GM21737 (cell line): ENCODE measurements around the gene USP17L29.
"Not testable (repeated sequence)": the region's sequence is repeated elsewhere in the genome, so short reads cannot be mapped to it uniquely, and the experiment has no call there.

Experiments used
- ATAC-seq: cut with Tn5 transposase; IDR thresholded peaks from one replicate; pipeline ENCODE4 v1.9.1; 2021; ENCODE audit warnings: mild to moderate bottlenecking, moderate library complexity; ENCODE audit not compliant: unreplicated experiment

The USP17L29 gene, protein sequence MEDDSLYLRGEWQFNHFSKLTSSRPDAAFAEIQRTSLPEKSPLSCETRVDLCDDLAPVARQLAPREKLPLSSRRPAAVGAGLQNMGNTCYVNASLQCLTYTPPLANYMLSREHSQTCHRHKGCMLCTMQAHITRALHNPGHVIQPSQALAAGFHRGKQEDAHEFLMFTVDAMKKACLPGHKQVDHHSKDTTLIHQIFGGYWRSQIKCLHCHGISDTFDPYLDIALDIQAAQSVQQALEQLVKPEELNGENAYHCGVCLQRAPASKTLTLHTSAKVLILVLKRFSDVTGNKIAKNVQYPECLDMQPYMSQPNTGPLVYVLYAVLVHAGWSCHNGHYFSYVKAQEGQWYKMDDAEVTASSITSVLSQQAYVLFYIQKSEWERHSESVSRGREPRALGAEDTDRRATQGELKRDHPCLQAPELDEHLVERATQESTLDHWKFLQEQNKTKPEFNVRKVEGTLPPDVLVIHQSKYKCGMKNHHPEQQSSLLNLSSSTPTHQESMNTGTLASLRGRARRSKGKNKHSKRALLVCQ

DNA sequence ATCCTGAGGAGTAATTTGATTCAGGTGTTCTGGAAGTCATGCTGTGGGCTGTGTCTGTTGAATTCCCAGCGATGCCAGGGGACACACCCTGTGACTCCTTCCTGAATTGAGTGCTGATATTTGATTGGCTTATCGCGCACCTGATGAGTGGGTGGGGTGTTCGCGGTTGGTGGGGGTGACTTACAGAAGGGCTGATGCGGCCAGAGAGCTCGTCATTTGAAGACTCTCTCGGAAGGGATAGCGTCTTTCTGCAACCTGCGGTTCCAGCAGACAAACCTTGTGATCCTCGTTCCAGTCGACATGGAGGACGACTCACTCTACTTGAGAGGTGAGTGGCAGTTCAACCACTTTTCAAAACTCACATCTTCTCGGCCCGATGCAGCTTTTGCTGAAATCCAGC lies at the start of gene USP17L29:
Gene USP17L29 (plus strand): TSS at position 301 of the 400 bp plus-strand sequence. CDS start 0 bp downstream, at position 301.
- not testable (repeated sequence) for ATAC-seq

DNA sequence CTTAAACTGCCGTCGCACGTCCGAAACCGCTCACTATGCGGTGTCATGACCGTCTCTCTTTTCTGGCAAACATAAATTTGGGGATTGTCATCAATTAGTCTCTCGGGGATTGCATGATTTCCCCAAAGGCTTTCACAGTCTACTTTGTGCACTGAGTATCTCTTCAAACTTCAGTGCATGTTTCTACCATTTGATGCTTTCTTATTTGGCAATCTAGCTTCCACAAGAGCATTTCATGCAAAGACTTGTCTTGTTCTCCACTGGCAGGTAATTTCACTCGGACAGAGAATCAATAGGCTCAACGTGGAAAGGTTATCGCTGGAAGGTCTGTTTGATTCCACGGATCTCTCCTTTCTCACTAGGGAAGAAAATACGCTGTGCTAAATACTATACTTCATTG lies 29.2 kb upstream of the USP17L29 start:
- ATAC-seq: not testable (repeated sequence)

DNA sequence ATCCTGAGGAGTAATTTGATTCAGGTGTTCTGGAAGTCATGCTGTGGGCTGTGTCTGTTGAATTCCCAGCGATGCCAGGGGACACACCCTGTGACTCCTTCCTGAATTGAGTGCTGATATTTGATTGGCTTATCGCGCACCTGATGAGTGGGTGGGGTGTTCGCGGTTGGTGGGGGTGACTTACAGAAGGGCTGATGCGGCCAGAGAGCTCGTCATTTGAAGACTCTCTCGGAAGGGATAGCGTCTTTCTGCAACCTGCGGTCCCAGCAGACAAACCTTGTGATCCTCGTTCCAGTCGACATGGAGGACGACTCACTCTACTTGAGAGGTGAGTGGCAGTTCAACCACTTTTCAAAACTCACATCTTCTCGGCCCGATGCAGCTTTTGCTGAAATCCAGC lies 28.6 kb upstream of the USP17L29 start, which contains the start of gene USP17L24:
Gene USP17L24 (plus strand): TSS at position 301 of the 400 bp plus-strand sequence. CDS start 0 bp downstream, at position 301.
- ATAC-seq: not testable (repeated sequence)

DNA sequence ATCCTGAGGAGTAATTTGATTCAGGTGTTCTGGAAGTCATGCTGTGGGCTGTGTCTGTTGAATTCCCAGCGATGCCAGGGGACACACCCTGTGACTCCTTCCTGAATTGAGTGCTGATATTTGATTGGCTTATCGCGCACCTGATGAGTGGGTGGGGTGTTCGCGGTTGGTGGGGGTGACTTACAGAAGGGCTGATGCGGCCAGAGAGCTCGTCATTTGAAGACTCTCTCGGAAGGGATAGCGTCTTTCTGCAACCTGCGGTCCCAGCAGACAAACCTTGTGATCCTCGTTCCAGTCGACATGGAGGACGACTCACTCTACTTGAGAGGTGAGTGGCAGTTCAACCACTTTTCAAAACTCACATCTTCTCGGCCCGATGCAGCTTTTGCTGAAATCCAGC lies 23.8 kb upstream of the USP17L29 start, which contains the start of gene USP17L25:
Gene USP17L25 (plus strand): TSS at position 301 of the 400 bp plus-strand sequence. CDS start 0 bp downstream, at position 301.
- not testable (repeated sequence) for ATAC-seq

DNA sequence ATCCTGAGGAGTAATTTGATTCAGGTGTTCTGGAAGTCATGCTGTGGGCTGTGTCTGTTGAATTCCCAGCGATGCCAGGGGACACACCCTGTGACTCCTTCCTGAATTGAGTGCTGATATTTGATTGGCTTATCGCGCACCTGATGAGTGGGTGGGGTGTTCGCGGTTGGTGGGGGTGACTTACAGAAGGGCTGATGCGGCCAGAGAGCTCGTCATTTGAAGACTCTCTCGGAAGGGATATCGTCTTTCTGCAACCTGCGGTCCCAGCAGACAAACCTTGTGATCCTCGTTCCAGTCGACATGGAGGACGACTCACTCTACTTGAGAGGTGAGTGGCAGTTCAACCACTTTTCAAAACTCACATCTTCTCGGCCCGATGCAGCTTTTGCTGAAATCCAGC lies 19.1 kb upstream of the USP17L29 start, which contains the start of gene USP17L26:
Gene USP17L26 (plus strand): TSS at position 301 of the 400 bp plus-strand sequence. CDS start 0 bp downstream, at position 301.
- not testable (repeated sequence) for ATAC-seq

DNA sequence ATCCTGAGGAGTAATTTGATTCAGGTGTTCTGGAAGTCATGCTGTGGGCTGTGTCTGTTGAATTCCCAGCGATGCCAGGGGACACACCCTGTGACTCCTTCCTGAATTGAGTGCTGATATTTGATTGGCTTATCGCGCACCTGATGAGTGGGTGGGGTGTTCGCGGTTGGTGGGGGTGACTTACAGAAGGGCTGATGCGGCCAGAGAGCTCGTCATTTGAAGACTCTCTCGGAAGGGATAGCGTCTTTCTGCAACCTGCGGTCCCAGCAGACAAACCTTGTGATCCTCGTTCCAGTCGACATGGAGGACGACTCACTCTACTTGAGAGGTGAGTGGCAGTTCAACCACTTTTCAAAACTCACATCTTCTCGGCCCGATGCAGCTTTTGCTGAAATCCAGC lies 14.3 kb upstream of the USP17L29 start, which contains the start of gene USP17L5:
Gene USP17L5 (plus strand): TSS at position 301 of the 400 bp plus-strand sequence. CDS start 0 bp downstream, at position 301.
- not testable (repeated sequence) for ATAC-seq

DNA sequence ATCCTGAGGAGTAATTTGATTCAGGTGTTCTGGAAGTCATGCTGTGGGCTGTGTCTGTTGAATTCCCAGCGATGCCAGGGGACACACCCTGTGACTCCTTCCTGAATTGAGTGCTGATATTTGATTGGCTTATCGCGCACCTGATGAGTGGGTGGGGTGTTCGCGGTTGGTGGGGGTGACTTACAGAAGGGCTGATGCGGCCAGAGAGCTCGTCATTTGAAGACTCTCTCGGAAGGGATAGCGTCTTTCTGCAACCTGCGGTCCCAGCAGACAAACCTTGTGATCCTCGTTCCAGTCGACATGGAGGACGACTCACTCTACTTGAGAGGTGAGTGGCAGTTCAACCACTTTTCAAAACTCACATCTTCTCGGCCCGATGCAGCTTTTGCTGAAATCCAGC lies 9.6 kb upstream of the USP17L29 start, which contains the start of gene USP17L27:
Gene USP17L27 (plus strand): TSS at position 301 of the 400 bp plus-strand sequence. CDS start 0 bp downstream, at position 301.
- ATAC-seq: not testable (repeated sequence)

DNA sequence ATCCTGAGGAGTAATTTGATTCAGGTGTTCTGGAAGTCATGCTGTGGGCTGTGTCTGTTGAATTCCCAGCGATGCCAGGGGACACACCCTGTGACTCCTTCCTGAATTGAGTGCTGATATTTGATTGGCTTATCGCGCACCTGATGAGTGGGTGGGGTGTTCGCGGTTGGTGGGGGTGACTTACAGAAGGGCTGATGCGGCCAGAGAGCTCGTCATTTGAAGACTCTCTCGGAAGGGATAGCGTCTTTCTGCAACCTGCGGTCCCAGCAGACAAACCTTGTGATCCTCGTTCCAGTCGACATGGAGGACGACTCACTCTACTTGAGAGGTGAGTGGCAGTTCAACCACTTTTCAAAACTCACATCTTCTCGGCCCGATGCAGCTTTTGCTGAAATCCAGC lies 4.8 kb upstream of the USP17L29 start, which contains the start of gene USP17L28:
Gene USP17L28 (plus strand): TSS at position 301 of the 400 bp plus-strand sequence. CDS start 0 bp downstream, at position 301.
- ATAC-seq: not testable (repeated sequence)

DNA sequence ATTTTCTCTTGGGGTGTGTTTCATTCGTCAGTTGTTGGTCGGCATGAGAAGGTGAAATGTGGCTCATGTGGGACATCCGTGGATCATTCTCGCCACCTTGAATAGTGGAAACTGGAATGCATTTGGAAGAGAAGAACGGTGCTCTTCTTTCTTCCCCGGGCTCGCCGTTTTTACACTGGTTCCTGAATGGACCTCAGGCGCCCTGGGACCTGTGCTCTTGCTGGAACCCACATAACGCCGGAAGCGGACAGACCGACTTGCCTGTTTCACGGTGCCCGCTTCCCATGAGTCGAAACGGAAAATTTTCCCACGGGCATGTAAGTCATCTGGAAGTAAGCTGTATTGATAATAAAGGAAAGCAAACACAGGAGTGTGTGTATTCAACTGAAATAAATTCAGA lies 2.6 kb upstream of the USP17L29 start:
- ATAC-seq: not testable (repeated sequence)

DNA sequence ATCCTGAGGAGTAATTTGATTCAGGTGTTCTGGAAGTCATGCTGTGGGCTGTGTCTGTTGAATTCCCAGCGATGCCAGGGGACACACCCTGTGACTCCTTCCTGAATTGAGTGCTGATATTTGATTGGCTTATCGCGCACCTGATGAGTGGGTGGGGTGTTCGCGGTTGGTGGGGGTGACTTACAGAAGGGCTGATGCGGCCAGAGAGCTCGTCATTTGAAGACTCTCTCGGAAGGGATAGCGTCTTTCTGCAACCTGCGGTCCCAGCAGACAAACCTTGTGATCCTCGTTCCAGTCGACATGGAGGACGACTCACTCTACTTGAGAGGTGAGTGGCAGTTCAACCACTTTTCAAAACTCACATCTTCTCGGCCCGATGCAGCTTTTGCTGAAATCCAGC lies 9.4 kb downstream of the USP17L29 start, which contains the start of gene USP17L30:
Gene USP17L30 (plus strand): TSS at position 301 of the 400 bp plus-strand sequence. CDS start 0 bp downstream, at position 301.
- not testable (repeated sequence) for ATAC-seq

DNA sequence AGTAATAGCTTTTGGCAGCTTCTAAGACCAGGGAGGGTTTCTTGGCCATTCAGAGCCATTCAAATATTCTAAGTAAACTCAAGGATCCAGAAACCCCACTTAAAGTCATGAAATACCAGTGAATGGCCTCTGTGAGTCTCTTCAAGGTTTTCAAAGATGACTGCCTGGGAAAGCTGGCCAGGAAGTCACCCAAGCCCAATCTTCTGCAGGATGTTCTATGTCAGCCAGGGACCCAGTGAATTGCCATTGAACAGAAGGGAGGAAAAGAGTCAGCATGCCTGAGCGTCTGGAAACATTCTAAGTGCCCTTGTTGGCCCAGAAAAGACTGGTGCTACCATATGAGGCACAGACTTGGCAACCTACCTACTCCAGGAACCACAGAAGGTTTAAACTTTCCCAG lies 26.4 kb downstream of the USP17L29 start:
- ATAC-seq: not testable (repeated sequence)

DNA sequence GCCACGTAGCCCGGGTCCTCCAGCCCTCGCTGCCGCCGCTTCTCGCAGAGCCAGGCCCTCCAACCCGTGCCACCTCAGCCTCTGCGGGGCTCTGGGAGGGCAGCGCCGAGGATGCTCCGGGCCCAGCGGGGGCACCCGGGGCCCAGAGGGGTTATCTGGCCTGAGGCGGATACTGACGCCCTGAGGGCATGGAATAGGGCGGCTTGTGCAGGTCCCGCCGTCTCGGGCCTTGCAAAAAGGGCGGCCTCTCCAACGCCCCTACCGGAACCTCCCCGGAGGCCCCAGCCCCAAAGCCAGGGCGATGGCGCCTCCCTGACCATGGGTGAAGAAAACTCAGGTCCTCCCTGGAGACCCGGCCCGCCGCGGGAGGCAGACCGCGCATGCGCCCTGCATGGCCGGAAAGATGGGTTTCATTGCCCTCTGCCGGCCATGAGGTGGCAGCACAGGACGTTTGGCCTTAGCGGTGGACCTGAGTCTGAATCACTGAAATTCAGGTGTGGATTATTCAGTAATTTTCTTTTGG lies 27.6 kb downstream of the USP17L29 start:
- ATAC-seq: not testable (repeated sequence)

DNA sequence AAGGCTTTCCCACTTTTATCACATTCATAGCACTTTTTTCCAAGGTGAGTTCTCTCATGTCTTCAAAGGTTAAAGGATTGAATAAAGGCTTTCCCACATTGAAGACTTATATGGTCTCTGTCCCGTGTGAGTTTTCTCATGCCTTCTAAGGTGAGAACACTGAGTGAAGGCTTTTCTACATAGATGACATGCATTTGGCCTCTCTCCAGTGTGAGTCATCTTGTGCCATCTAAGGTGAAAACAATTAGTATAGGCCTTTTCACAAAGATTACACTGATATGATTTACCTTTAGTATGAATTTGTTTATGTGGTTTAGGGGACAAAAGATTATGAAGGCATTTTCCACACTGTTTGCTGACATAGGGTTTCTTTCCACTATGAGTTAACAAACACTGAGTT lies 30.7 kb downstream of the USP17L29 start:
- ATAC-seq: no peak

DNA sequence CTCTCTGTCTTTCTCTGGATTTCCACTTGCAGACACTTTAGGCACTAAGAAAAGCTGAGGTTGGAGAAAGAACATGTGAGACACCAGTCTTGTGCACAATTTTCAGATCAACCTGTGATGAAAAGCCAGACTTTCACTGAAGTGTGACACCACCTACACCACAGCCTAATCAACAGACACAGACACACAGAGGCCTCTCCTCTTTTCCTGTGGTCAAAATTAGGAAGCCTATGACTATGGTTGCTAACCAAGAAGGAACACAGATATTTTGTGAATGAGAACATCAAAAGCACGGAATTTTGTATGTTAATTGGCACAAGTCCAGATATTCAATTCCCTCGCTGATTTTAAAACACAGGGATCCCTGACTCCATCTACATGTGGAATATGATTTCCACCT lies 35.6 kb downstream of the USP17L29 start:
- ATAC-seq: not testable (repeated sequence)
